ENCODE data around the gene PIGU. TPM values are rescaled to one million over a fixed set of nuclear protein-coding genes. Genes with fewer than 3 reads are reported as not detected.

PIGU gene
- total and polyA plus RNA-seq, 7 donors = 6.6 to 26.8 (median 11.1) TPM

- 79 to 92% methylated on average over 3 of the region's 3 CpGs for WGBS, 2 donors
- H3K9me3 ChIP-seq = no peaks in the 10 kb centered on the region
- intact Hi-C loops (cut with DNase I) = no loop called here
- TF ChIP-seq POLR2AphosphoS5 (IDR thresholded peaks at IDR 0.05) = no peak
- TF ChIP-seq CTCF (IDR thresholded peaks at IDR 0.05) = no peak
- no peak for TF ChIP-seq POLR2A (IDR thresholded peaks at IDR 0.05)
- TF ChIP-seq EP300 (IDR thresholded peaks at IDR 0.05) = no peak
- no peak overlapping the region for H3K4me3 ChIP-seq
- no peaks in the 10 kb centered on the region for H3K27me3 ChIP-seq
- no peaks in the 10 kb centered on the region for H3K4me1 ChIP-seq
- no peak overlapping the region for H3K27ac ChIP-seq
- H3K36me3 ChIP-seq = no peaks in the 10 kb centered on the region
- DNase-seq = no peak
These were observed 14.9 kb upstream of the PIGU start for GRCh38 chr20:34691838-34692237.

- Histone ChIP-seq H3K27me3 (no peaks in the 10 kb centered on the region), H3K9me3 (no peaks in the 10 kb centered on the region), H3K36me3 (no peaks in the 10 kb centered on the region), H3K4me3 (no peak overlapping the region), H3K27ac (no peak overlapping the region), H3K4me1 (no peaks in the 10 kb centered on the region)
- no peak for DNase-seq
- TF ChIP-seq POLR2A (IDR thresholded peaks at IDR 0.05) (no peak), CTCF (IDR thresholded peaks at IDR 0.05) (no peak), EP300 (IDR thresholded peaks at IDR 0.05) (no peak), POLR2AphosphoS5 (IDR thresholded peaks at IDR 0.05) (no peak)
- intact Hi-C loops (cut with DNase I) = no loop called here
- WGBS, 2 donors = 77 to 82% methylated on average over 2 of the region's 2 CpGs
These were observed 12.6 kb upstream of the PIGU start for GRCh38 chr20:34689486-34689885.

- no peak for TF ChIP-seq POLR2AphosphoS5 (IDR thresholded peaks at IDR 0.05)
- DNase-seq = no peak
- H3K4me1 ChIP-seq = no peaks in the 10 kb centered on the region
- H3K4me3 ChIP-seq = no peak overlapping the region
- no peaks in the 10 kb centered on the region for H3K9me3 ChIP-seq
- intact Hi-C loops (cut with DNase I) = no loop called here
- no peaks in the 10 kb centered on the region for H3K27me3 ChIP-seq
- no peak overlapping the region for H3K27ac ChIP-seq
- WGBS, 2 donors = 93 to 94% methylated on average over 3 of the region's 3 CpGs
- no peaks in the 10 kb centered on the region for H3K36me3 ChIP-seq
These were observed 6.8 kb upstream of the PIGU start for GRCh38 chr20:34683667-34684066.

- H3K4me3 ChIP-seq = no peak overlapping the region
- H3K4me1 ChIP-seq = peaks cover 0 to 15% (median 11%) of the 10 kb centered on the region in 4 donors
- no peaks in the 10 kb centered on the region for H3K9me3 ChIP-seq
- intact Hi-C loops (cut with DNase I) = no loop called here
- no peak overlapping the region for H3K27ac ChIP-seq
- DNase-seq = no peak
- H3K27me3 ChIP-seq = no peaks in the 10 kb centered on the region
- TF ChIP-seq POLR2A (IDR thresholded peaks at IDR 0.05) = no peak
- H3K36me3 ChIP-seq = no peaks in the 10 kb centered on the region
These were observed 3.8 kb upstream of the PIGU start for GRCh38 chr20:34680586-34681175.

- intact Hi-C loops (cut with DNase I) = no loop called here
- no peaks in the 10 kb centered on the region for H3K9me3 ChIP-seq
- peak overlapping the region; percentile 74 to 81 (median 78) for H3K27ac ChIP-seq
- no peaks in the 10 kb centered on the region for H3K27me3 ChIP-seq
- H3K36me3 ChIP-seq = no peaks in the 10 kb centered on the region
- DNase-seq = no peak
- H3K4me3 ChIP-seq = peak overlapping the region; percentile 73 to 80 (median 78)
- WGBS, 2 donors = 1% methylated on average over 14 of the region's 14 CpGs
- H3K4me1 ChIP-seq = peaks cover 0 to 17% (median 11%) of the 10 kb centered on the region in 4 donors
- TF ChIP-seq POLR2AphosphoS5 (IDR thresholded peaks at IDR 0.05) = no peak
- no peak for TF ChIP-seq EP300 (IDR thresholded peaks at IDR 0.05)
- TF ChIP-seq CTCF (IDR thresholded peaks at IDR 0.05) = no peak
- no peak for TF ChIP-seq POLR2A (IDR thresholded peaks at IDR 0.05)
These were observed 775 bp downstream of the PIGU start for GRCh38 chr20:34675993-34676641.

GRCh38 chr20:34675561-34675960 is 1.3 kb downstream of the PIGU start:
- H3K36me3 ChIP-seq = no peaks in the 10 kb centered on the region
- no peaks in the 10 kb centered on the region for H3K9me3 ChIP-seq
- intact Hi-C loops (cut with DNase I) = no loop called here
- WGBS, 2 donors = 9 to 34% methylated on average over 3 of the region's 3 CpGs
- DNase-seq = no peak
- peaks cover 0 to 17% (median 11%) of the 10 kb centered on the region in 4 donors for H3K4me1 ChIP-seq
- no peak overlapping the region for H3K27ac ChIP-seq
- H3K4me3 ChIP-seq = no peak overlapping the region
- H3K27me3 ChIP-seq = no peaks in the 10 kb centered on the region
- TF ChIP-seq POLR2AphosphoS5 (IDR thresholded peaks at IDR 0.05) = no peak
- TF ChIP-seq POLR2A (IDR thresholded peaks at IDR 0.05) = no peak
- no peak for TF ChIP-seq CTCF (IDR thresholded peaks at IDR 0.05)
- TF ChIP-seq EP300 (IDR thresholded peaks at IDR 0.05) = no peak
